H1 (cell line): ENCODE measurements around the gene CMTM1. TPM values are rescaled to one million over a fixed set of nuclear protein-coding genes. Genes with fewer than 3 reads are reported as not detected.

Source experiments
- CTCF ChIA-PET: fragments of 300-600 bp; sonication (Branson Sonifier 250); formaldehyde crosslinking; loops from one replicate; lab custom pipeline; 2021; ENCODE audit not compliant: partially characterized antibody; lab: Charles Lee
- POLR2A ChIA-PET: fragments of 300-600 bp; sonication (Branson Sonifier 250); formaldehyde crosslinking; loops from one replicate; lab custom pipeline; 2021; ENCODE audit warnings: inconsistent platforms; ENCODE audit not compliant: partially characterized antibody; lab: Charles Lee
- DNase-seq, 2 experiments: peaks; one replicate each; pipeline versions ENCODE4 v3.0.0 to v3.0.0-alpha.2; 2010 to 2022; ENCODE audit warnings: low spot score in 2 of 2, low read depth in 1 of 2, mixed read lengths in 1 of 2
- FAIRE-seq: peaks from 2 replicates; lab custom pipeline; 2011; peaks lifted over from hg19 to GRCh38; lab: Jason Lieb, UNC
- H2AFZ ChIP-seq: 2 replicates; pipeline ENCODE4 v1.8.1; 2012; ENCODE audit warnings: low read length, inconsistent platforms
- H2AK5ac ChIP-seq: 2 replicates; pipeline ENCODE4 v1.6.1; 2013; ENCODE audit warnings: low read depth, low read length
- H2BK120ac ChIP-seq: replicated peaks from 2 replicates; pipeline ENCODE3; 2013; ENCODE audit warnings: low read depth, low read length, inconsistent platforms
- H2BK12ac ChIP-seq: 2 replicates; pipeline ENCODE4 v1.6.1; 2013; ENCODE audit warnings: low read depth, low read length
- H2BK15ac ChIP-seq: 2 replicates; pipeline ENCODE4 v1.6.1; 2013; ENCODE audit warnings: low read length
- H2BK20ac ChIP-seq: 2 replicates; pipeline ENCODE4 v1.6.1; 2013; ENCODE audit warnings: low read length
- H2BK5ac ChIP-seq: 2 replicates; pipeline ENCODE4 v1.6.1; 2013; ENCODE audit warnings: low read depth, low read length
- H3K14ac ChIP-seq: 2 replicates; pipeline ENCODE4 v1.6.1; 2013; ENCODE audit warnings: inconsistent platforms; ENCODE audit not compliant: insufficient read length
- H3K18ac ChIP-seq: 2 replicates; pipeline ENCODE4 v1.6.1; 2013; ENCODE audit warnings: low read length; ENCODE audit errors: extremely low read depth
- H3K23ac ChIP-seq: 2 replicates; pipeline ENCODE4 v1.6.1; 2013; ENCODE audit warnings: inconsistent platforms; ENCODE audit not compliant: insufficient read length
- H3K23me2 ChIP-seq: 2 replicates; pipeline ENCODE4 v1.6.1; 2013; ENCODE audit warnings: low read depth, low read length
- H3K27ac ChIP-seq: 2 replicates; pipeline ENCODE4 v1.6.1; 2011; ENCODE audit warnings: low read depth, low read length, inconsistent platforms
- H3K27me3 ChIP-seq, 4 experiments: replicated peaks in 1 of 4; 1 replicate in 1 of 4; 2 replicates in 3 of 4; pipeline versions ENCODE4 v1.6.1 to v1.8.1; 2011 to 2013; ENCODE audit warnings: low read length in 3 of 4, mild to moderate bottlenecking in 3 of 4, inconsistent platforms in 2 of 4, mixed read lengths in 2 of 4, moderate library complexity in 1 of 4; ENCODE audit not compliant: control insufficient read depth in 3 of 4, insufficient read depth in 3 of 4; ENCODE audit errors: extremely low read depth in 1 of 4
- H3K36me3 ChIP-seq, 4 experiments: 2 replicates each; pipeline versions ENCODE4 v1.6.1 to v1.8.1; 2011 to 2013; ENCODE audit warnings: mild to moderate bottlenecking in 4 of 4, low read length in 3 of 4, moderate library complexity in 2 of 4, control low read depth in 1 of 4, inconsistent platforms in 1 of 4; ENCODE audit not compliant: insufficient read depth in 4 of 4, control insufficient read depth in 2 of 4
- H3K4ac ChIP-seq: replicated peaks from 2 replicates; pipeline ENCODE3; 2013; ENCODE audit warnings: low read length, low read depth, mixed read lengths, inconsistent platforms; ENCODE audit not compliant: insufficient read length
- H3K4me1 ChIP-seq, 4 experiments: replicated peaks in 1 of 4; 1 replicate in 1 of 4; 2 replicates in 3 of 4; pipeline versions ENCODE4 v1.6.1 to v1.8.1; 2011 to 2013; ENCODE audit warnings: low read length in 3 of 4, inconsistent platforms in 2 of 4, mixed read lengths in 1 of 4; ENCODE audit not compliant: insufficient read depth in 4 of 4, control insufficient read depth in 3 of 4
- H3K4me2 ChIP-seq, 2 experiments: 2 replicates each; pipeline versions ENCODE4 v1.6.1 to v1.8.1; 2011 to 2013; ENCODE audit warnings: low read depth in 2 of 2, low read length in 2 of 2, control low read depth in 1 of 2, inconsistent platforms in 1 of 2, mild to moderate bottlenecking in 1 of 2; ENCODE audit not compliant: insufficient read depth in 1 of 2
- H3K4me3 ChIP-seq, 4 experiments: fragments of 200-600, 300-600 bp in 1 of 4; sonication (generic), shearing (Covaris generic), sonication (Bioruptor Twin) in 1 of 4; 2 replicates each; pipeline versions ENCODE4 v1.5.1 to v1.8.1; 2011 to 2016; ENCODE audit warnings: low read length in 4 of 4, low read depth in 3 of 4, control low read depth in 2 of 4, inconsistent platforms in 2 of 4, mild to moderate bottlenecking in 2 of 4, mixed read lengths in 1 of 4, moderate library complexity in 1 of 4; ENCODE audit not compliant: insufficient read depth in 2 of 4; ENCODE audit errors: extremely low read depth in 1 of 4
- H3K56ac ChIP-seq: replicated peaks from 2 replicates; pipeline ENCODE3; 2013; ENCODE audit warnings: low read depth, mild to moderate bottlenecking, mixed read lengths, low read length, inconsistent platforms; ENCODE audit not compliant: insufficient read length
- H3K79me1 ChIP-seq: 2 replicates; pipeline ENCODE4 v1.6.1; 2013; ENCODE audit warnings: low read depth, low read length, control low read depth
- H3K79me2 ChIP-seq, 2 experiments: 2 replicates each; pipeline versions ENCODE4 v1.6.1 to v1.8.1; 2012 to 2013; ENCODE audit warnings: low read length in 2 of 2, mild to moderate bottlenecking in 2 of 2, inconsistent platforms in 1 of 2; ENCODE audit not compliant: insufficient read depth in 2 of 2, control insufficient read depth in 1 of 2
- H3K9ac ChIP-seq, 4 experiments: replicated peaks in 1 of 4; 1 replicate in 1 of 4; 2 replicates in 3 of 4; pipeline versions ENCODE4 v1.6.1 to v1.8.1; 2011 to 2013; ENCODE audit warnings: low read depth in 3 of 4, low read length in 3 of 4, control low read depth in 2 of 4, mild to moderate bottlenecking in 2 of 4, moderate library complexity in 2 of 4, inconsistent platforms in 1 of 4; ENCODE audit errors: extremely low read depth in 1 of 4
- H3K9me3 ChIP-seq, 2 experiments: 2 replicates each; pipeline versions ENCODE4 v1.6.1 to v1.8.1; 2012 to 2013; ENCODE audit warnings: mild to moderate bottlenecking in 2 of 2, moderate library complexity in 2 of 2, control low read depth in 1 of 2, inconsistent platforms in 1 of 2, low read depth in 1 of 2, low read length in 1 of 2, mixed read lengths in 1 of 2; ENCODE audit not compliant: insufficient read depth in 2 of 2
- H4K20me1 ChIP-seq, 2 experiments: replicated peaks in 1 of 2; 2 replicates each; pipeline versions ENCODE3 to v1.8.1; 2011 to 2013; ENCODE audit warnings: inconsistent platforms in 2 of 2, low read length in 2 of 2, mild to moderate bottlenecking in 1 of 2; ENCODE audit not compliant: insufficient read depth in 2 of 2, control insufficient read depth in 1 of 2
- H4K5ac ChIP-seq: 2 replicates; pipeline ENCODE4 v1.6.1; 2013; ENCODE audit warnings: low read length, low read depth, mixed read lengths, inconsistent platforms; ENCODE audit not compliant: insufficient read length
- H4K8ac ChIP-seq: 2 replicates; pipeline ENCODE4 v1.8.0; 2013; ENCODE audit warnings: mild to moderate bottlenecking, moderate library complexity, low read length, inconsistent platforms; ENCODE audit not compliant: insufficient read depth; ENCODE audit errors: extremely low read depth
- H4K91ac ChIP-seq: replicated peaks from 2 replicates; pipeline ENCODE3; 2013; ENCODE audit warnings: low read length, mixed read lengths, inconsistent platforms; ENCODE audit not compliant: insufficient read length
- FOSL1 ChIP-seq: IDR thresholded peaks from 2 replicates; pipeline ENCODE4 v1.6.1; 2011; ENCODE audit warnings: mild to moderate bottlenecking, low read depth, low read length, moderate library complexity; ENCODE audit not compliant: insufficient read depth
- HDAC6 ChIP-seq: IDR thresholded peaks from one replicate; pipeline ENCODE4 v1.7.1; 2012; ENCODE audit warnings: low read depth, mild to moderate bottlenecking, inconsistent platforms, low read length, moderate library complexity
- RAD21 ChIP-seq, 2 experiments: IDR thresholded peaks in 1 of 2; conservative IDR thresholded peaks in 1 of 2; 2 replicates each; pipeline ENCODE4 v1.6.1; 2011; ENCODE audit warnings: low read depth in 2 of 2, low read length in 2 of 2, improper control_type of control experiment in 1 of 2, inconsistent platforms in 1 of 2, mild to moderate bottlenecking in 1 of 2, moderate library complexity in 1 of 2
- SIN3A ChIP-seq, 2 experiments: IDR thresholded peaks in 1 of 2; conservative IDR thresholded peaks in 1 of 2; 2 replicates each; pipeline ENCODE4 v1.6.1; 2011 to 2012; ENCODE audit warnings: low read length in 2 of 2, improper control_type of control experiment in 1 of 2, low read depth in 1 of 2, mild to moderate bottlenecking in 1 of 2
- SRF ChIP-seq: IDR thresholded peaks from 2 replicates; pipeline ENCODE4 v1.6.1; 2011; ENCODE audit warnings: mild to moderate bottlenecking, low read depth, low read length, moderate library complexity
- TCF12 ChIP-seq: IDR thresholded peaks from 2 replicates; pipeline ENCODE4 v1.6.1; 2011; ENCODE audit warnings: low read depth, mild to moderate bottlenecking, low read length
- TEAD4 ChIP-seq: IDR thresholded peaks from 2 replicates; pipeline ENCODE4 v1.6.1; 2012; ENCODE audit warnings: low read depth, low read length, inconsistent platforms, mixed read lengths
- WGBS, 2 experiments: shearing (Covaris generic) in 1 of 2; methylation state at CpG; one replicate each; pipeline versions ENCODE4 v1.1.6 to v1.1.7; 2013 to 2015; ENCODE audit warnings: low lambda C conversion rate in 2 of 2, mixed read lengths in 2 of 2, inconsistent platforms in 1 of 2, low coverage in 1 of 2, missing lambda C conversion rate in 1 of 2; ENCODE audit not compliant: insufficient replicate concordance in 2 of 2, insufficient coverage in 1 of 2, insufficient read length in 1 of 2; ENCODE audit errors: extremely low coverage in 1 of 2, missing lambda C conversion rate in 1 of 2; 5-methylcytosine and 5-hydroxymethylcytosine counted together
- polyA plus RNA-seq, 7 experiments: library from polyadenylated mRNA; depleted of rRNA in 3 of 7; stranded (reverse) in 5 of 7; unstranded in 2 of 7; fragments of >200 nt in 5 of 7; fragments of 200-250 nt in 2 of 7; gene quantifications; 1 replicate in 5 of 7; 2 replicates in 1 of 7; 4 replicates in 1 of 7; pipeline versions ENCODE4 v1.2.1 to v1.2.3, GENCODE V29; 2011 to 2013; ENCODE audit warnings: missing spikeins in 2 of 7, mixed read lengths in 2 of 7
- total RNA-seq: library from RNA; stranded (reverse); fragmentation: NEBNext Ultra II Directional; extraction: Animal tissue kit (Norgen Biotek cat#: 25700); gene quantifications from 2 replicates; pipeline ENCODE4 v1.2.1, GENCODE V29; 2021
- TF ChIP-seq, protein P1 (sequence below): IDR thresholded peaks from 2 replicates; pipeline ENCODE4 v1.6.1; 2012; ENCODE audit warnings: inconsistent platforms

Gene CMTM1
- total and polyA plus RNA-seq, 2 of the 8 experiments (the other 6 are each of a cell fraction or from before 2014, with no cell fraction given), result 1.2 to 2.0 TPM

DNA sequence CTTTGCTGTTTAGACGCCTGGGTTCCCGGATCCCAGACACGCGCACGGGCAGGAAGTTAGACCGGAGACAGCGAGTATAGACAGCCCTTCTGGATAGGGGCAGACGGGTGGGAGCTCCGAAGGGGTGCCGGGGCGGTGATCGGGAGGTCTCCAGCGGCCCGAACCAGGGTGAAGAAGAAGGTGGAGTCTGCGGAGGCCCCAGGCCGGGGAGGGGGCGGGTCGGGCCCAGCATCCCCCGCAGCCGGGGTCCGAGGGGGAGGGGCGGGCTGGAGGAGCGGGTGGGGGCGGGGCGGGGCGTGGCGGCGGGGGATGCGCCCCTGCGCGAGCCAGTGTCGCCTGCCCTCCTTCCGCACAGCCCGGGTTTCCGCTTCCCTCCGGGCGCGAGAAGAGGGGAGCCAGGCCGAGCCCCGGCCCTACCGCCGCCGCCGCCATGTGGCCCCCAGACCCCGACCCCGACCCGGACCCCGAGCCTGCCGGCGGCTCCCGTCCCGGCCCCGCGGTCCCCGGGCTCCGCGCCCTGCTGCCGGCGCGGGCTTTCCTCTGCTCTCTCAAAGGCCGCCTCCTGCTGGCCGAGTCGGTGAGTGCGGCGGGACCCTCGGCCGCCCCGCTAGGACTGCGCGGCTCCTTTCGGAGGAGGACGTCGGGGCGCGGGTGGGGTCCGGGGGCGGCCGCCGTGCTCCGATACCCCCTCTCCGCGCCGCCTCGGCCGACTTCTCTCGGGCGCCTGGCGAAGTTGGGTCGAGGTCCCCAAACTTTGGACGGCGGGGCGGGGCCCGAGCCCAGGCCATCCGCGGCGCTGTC is 38.3 kb downstream of the CMTM1 start, which contains the start of gene CMTM3:
TSS of gene CMTM3 (plus strand) at position 329 of the 801 bp plus-strand sequence. CDS start at position 431, 102 bp downstream.
- Histone ChIP-seq H3K79me1 (peaks cover 3% of the 10 kb centered on the region; the same call in 1 of the 2 replicates), H4K5ac (peak within 1 kb of the TSS; percentile 88), H3K79me2 (peaks cover 0 to 3% of the 10 kb centered on the region in 2 experiments; a peak in 2 of 4 replicates), H2BK20ac (no peak within 1 kb of the TSS), H3K4ac (no peak within 1 kb of the TSS), H3K27me3 (no peaks in the 10 kb centered on the region), H2BK5ac (peak within 1 kb of the TSS; percentile 94), H3K4me3 (peak within 1 kb of the TSS; percentile 53 to 96 (median 68)), H2BK12ac (peak within 1 kb of the TSS; percentile 62; the same call in 1 of the 2 replicates), H3K23ac (no peak within 1 kb of the TSS), H4K8ac (peak within 1 kb of the TSS; percentile 72; the same call in 1 of the 2 replicates), H3K9ac (peak within 1 kb of the TSS; percentile 45 to 61 (median 48); a peak in 6 of 7 replicates), H2BK15ac (peak within 1 kb of the TSS; percentile 67), H2AFZ (peak within 1 kb of the TSS; percentile 98), H3K4me1 (peaks cover 0 to 27% (median 13%) of the 10 kb centered on the region in 4 experiments; a peak in 6 of 7 replicates), H2AK5ac (no peak within 1 kb of the TSS), H4K20me1 (peaks cover 1 to 11% of the 10 kb centered on the region in 2 experiments), H3K23me2 (peaks cover 7% of the 10 kb centered on the region), H3K56ac (peak within 1 kb of the TSS; percentile 77), H2BK120ac (peak within 1 kb of the TSS; percentile 86), H3K27ac (peak within 1 kb of the TSS; percentile 66; the same call in 1 of the 2 replicates), H3K36me3 (peaks cover 0 to 3% (median under 1%) of the 10 kb centered on the region in 4 experiments; a peak in 1 of 8 replicates), H3K9me3 (no peaks in the 10 kb centered on the region), H4K91ac (peak within 1 kb of the TSS; percentile 92), H3K18ac (peak within 1 kb of the TSS; percentile 95), H3K14ac (peak within 1 kb of the TSS; percentile 79), H3K4me2 (peak within 1 kb of the TSS; percentile 95 to 99)
- ChIA-PET POLR2A (interaction anchor here (1.0 to 1.6 kb wide), 7 partner anchors 10 to 176 kb away, joined by 3 to 6 read pairs (median 4); partner anchors contain the start of genes CKLF and TK2), CTCF (interaction anchor here (0.8 to 2.2 kb wide), 9 partner anchors 10 to 134 kb away, joined by 3 to 6 read pairs (median 4); partner anchors contain the start of gene CKLF)
- DNase-seq (peak in 1 of 2 experiments; percentile 92), FAIRE-seq (no peak)
- 2% methylated on average over 14 of the region's 96 CpGs; no CpG with 5 or more reads in 1 of the 2 experiments for WGBS, 2 experiments
- no peak for TF ChIP-seq TCF12
- TF ChIP-seq RAD21 (IDR thresholded peaks at IDR 0.05 in 1 of 2, conservative IDR thresholded peaks at IDR 0.05 in 1 of 2; ENCODE audit: low read depth in 2 of 2, low read length in 2 of 2), result peak; percentile 38 to 60
- no peak for TF ChIP-seq FOSL1
- TF ChIP-seq, protein P1, sequence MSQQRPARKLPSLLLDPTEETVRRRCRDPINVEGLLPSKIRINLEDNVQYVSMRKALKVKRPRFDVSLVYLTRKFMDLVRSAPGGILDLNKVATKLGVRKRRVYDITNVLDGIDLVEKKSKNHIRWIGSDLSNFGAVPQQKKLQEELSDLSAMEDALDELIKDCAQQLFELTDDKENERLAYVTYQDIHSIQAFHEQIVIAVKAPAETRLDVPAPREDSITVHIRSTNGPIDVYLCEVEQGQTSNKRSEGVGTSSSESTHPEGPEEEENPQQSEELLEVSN, result no peak
- TF ChIP-seq HDAC6, result no peak
- TF ChIP-seq TEAD4, result no peak
- TF ChIP-seq SIN3A (conservative IDR thresholded peaks at IDR 0.05 in 1 of 2, IDR thresholded peaks at IDR 0.05 in 1 of 2; ENCODE audit: low read depth in 1 of 2, low read length in 2 of 2), result 0 out of 4 replicates have a peak, but pooled peaks of 1 of the 2 experiments have one; percentile 61
- no peak for TF ChIP-seq SRF
